K562 (cell line): ENCODE data around the gene MTF1. TPM values are rescaled to one million over a fixed set of nuclear protein-coding genes. Genes with fewer than 3 reads are reported as not detected.
A peak's percentile ranks its signal among the peaks of the same experiment; 100 is the strongest.

ENCODE experiments used
- ATAC-seq: fragments of 200-7000 bp; cut with Tn5 transposase; 3 replicates; pipeline ENCODE4 v1.9.1; 2020; ENCODE audit warnings: moderate library complexity
- BruUV-seq: library from RNA; stranded (reverse); fragments of 400-500 nt; replicated peaks from 2 replicates; lab custom pipeline; 2021; lab: Mats Ljungman, UMichigan
- CTCF ChIA-PET: fragments of 300-600 bp; formaldehyde crosslinking; extraction: SDS; loops from one replicate; lab custom pipeline; 2021; ENCODE audit warnings: low intra/inter-chr PET ratio; lab: Yijun Ruan, JAX
- POLR2A ChIA-PET: fragments of 300-600, 350-650 bp; sonication (Branson Sonifier 250); formaldehyde crosslinking; extraction: SDS; loops from one replicate; lab custom pipeline; 2021; ENCODE audit warnings: antibody characterized with exemption, inconsistent platforms; lab: Yijun Ruan, JAX
- DNase-seq, 4 experiments: peaks; one replicate each; pipeline versions ENCODE4 v3.0.0 to v3.0.0-alpha.2; 2011 to 2018; ENCODE audit warnings: low spot score in 3 of 4, mixed read lengths in 3 of 4; ENCODE audit errors: extremely low read depth in 1 of 4
- FAIRE-seq: peaks from 2 replicates; lab custom pipeline; 2011; peaks lifted over from hg19 to GRCh38; lab: Jason Lieb, UNC
- H2AFZ ChIP-seq: 2 replicates; pipeline ENCODE4 v1.6.0; 2011; ENCODE audit warnings: low read depth, low read length, control low read depth, inconsistent platforms
- H3K27ac ChIP-seq: fragments of 200-600 bp; 3 replicates; pipeline ENCODE4 v1.8.0; 2011; ENCODE audit warnings: low read depth, mild to moderate bottlenecking, control low read depth, inconsistent platforms, low read length, moderate library complexity, mixed read lengths; ENCODE audit errors: extremely low read depth
- H3K27me3 ChIP-seq, 2 experiments: fragments of 300-600 bp in 1 of 2; 2 replicates in 1 of 2; 3 replicates in 1 of 2; pipeline versions ENCODE4 v1.6.0 to v1.8.0; 2011; ENCODE audit warnings: inconsistent platforms in 2 of 2, low read length in 2 of 2, mild to moderate bottlenecking in 1 of 2, mixed read lengths in 1 of 2, moderate library complexity in 1 of 2; ENCODE audit not compliant: control insufficient read depth in 2 of 2, insufficient read depth in 2 of 2
- H3K36me3 ChIP-seq: fragments of 300-600 bp; 3 replicates; pipeline ENCODE4 v1.8.0; 2011; ENCODE audit warnings: mild to moderate bottlenecking, low read length, inconsistent platforms; ENCODE audit not compliant: control insufficient read depth, insufficient read depth
- H3K4me1 ChIP-seq, 2 experiments: fragments of 200-600 bp in 1 of 2; replicated peaks in 1 of 2; 2 replicates in 1 of 2; 3 replicates in 1 of 2; pipeline versions ENCODE4 v1.5.1 to v1.8.0; 2011; ENCODE audit warnings: inconsistent platforms in 2 of 2, low read length in 2 of 2, mild to moderate bottlenecking in 1 of 2, mixed read lengths in 1 of 2, moderate library complexity in 1 of 2; ENCODE audit not compliant: control insufficient read depth in 2 of 2, insufficient read depth in 2 of 2
- H3K4me2 ChIP-seq: 2 replicates; pipeline ENCODE4 v1.6.1; 2011; ENCODE audit warnings: low read length, control low read depth, inconsistent platforms, mixed read lengths; ENCODE audit not compliant: insufficient read depth
- H3K4me3 ChIP-seq: fragments of 200-600 bp; sonication (generic), shearing (Covaris generic); 2 replicates; pipeline ENCODE4 v1.5.1; 2016; ENCODE audit warnings: control low read depth, inconsistent platforms
- H3K79me2 ChIP-seq: fragments of 200-600 bp; 3 replicates; pipeline ENCODE4 v1.8.0; 2011; ENCODE audit warnings: low read length, inconsistent platforms; ENCODE audit not compliant: control insufficient read depth, insufficient read depth
- H3K9ac ChIP-seq, 2 experiments: 2 replicates each; pipeline versions ENCODE4 v1.6.0 to v1.6.1; 2011; ENCODE audit warnings: low read depth in 2 of 2, low read length in 2 of 2, control low read depth in 1 of 2, inconsistent platforms in 1 of 2, mild to moderate bottlenecking in 1 of 2, mixed read lengths in 1 of 2; ENCODE audit not compliant: insufficient read depth in 1 of 2
- H3K9me1 ChIP-seq: one replicate; pipeline ENCODE4 v1.6.0; 2011; ENCODE audit warnings: inconsistent platforms, mild to moderate bottlenecking, low read length, moderate library complexity; ENCODE audit not compliant: control insufficient read depth, insufficient read depth
- H3K9me3 ChIP-seq: replicated peaks from 2 replicates; pipeline ENCODE4 v1.5.1; 2011; ENCODE audit warnings: low read depth, low read length, inconsistent platforms; ENCODE audit not compliant: control insufficient read depth, insufficient read depth
- H4K20me1 ChIP-seq: replicated peaks from 2 replicates; pipeline ENCODE4 v1.6.1; 2011; ENCODE audit warnings: low read length, inconsistent platforms, mixed read lengths; ENCODE audit not compliant: control insufficient read depth, insufficient read depth
- BDP1 ChIP-seq: IDR thresholded peaks from 3 replicates; pipeline ENCODE4 v1.6.1; 2011; ENCODE audit not compliant: insufficient read length, insufficient read depth
- C11orf30 ChIP-seq: fragments of 450-650 bp; IDR thresholded peaks from 2 replicates; pipeline ENCODE4 v1.6.1; 2016; ENCODE audit warnings: low read depth, mild to moderate bottlenecking
- CREB3L1 ChIP-seq: fragments of 450-650 bp; IDR thresholded peaks from 2 replicates; pipeline ENCODE4 v1.6.1; 2014; ENCODE audit warnings: low read depth, mild to moderate bottlenecking, moderate library complexity, borderline replicate concordance
- ELK3 ChIP-seq: fragments of 450-650 bp; formaldehyde crosslinking; IDR thresholded peaks from 2 replicates; pipeline ENCODE4 v1.4.0; 2020; ENCODE audit warnings: mild to moderate bottlenecking
- FIP1L1 ChIP-seq: fragments of 200-400 bp; formaldehyde crosslinking; IDR thresholded peaks from 2 replicates; pipeline ENCODE4 v1.6.1; 2018; ENCODE audit warnings: mild to moderate bottlenecking, low read depth, low read length; ENCODE audit not compliant: poor library complexity, severe bottlenecking
- GTF3C2 ChIP-seq: IDR thresholded peaks from 3 replicates; pipeline ENCODE4 v1.6.1; 2011; ENCODE audit warnings: borderline replicate concordance, mild to moderate bottlenecking, moderate library complexity; ENCODE audit not compliant: insufficient read length; ENCODE audit errors: extremely low read depth
- KDM4B ChIP-seq, 2 experiments: fragments of 450-650 bp in 1 of 2; sonication (generic) in 1 of 2; IDR thresholded peaks; 2 replicates each; pipeline ENCODE4 v1.6.1; 2016 to 2017; ENCODE audit warnings: borderline replicate concordance in 2 of 2, antibody characterized with exemption in 1 of 2, low read depth in 1 of 2, mild to moderate bottlenecking in 1 of 2
- MAFF ChIP-seq: IDR thresholded peaks from 2 replicates; pipeline ENCODE4 v1.6.1; 2012; ENCODE audit warnings: low read length, improper control_type of control experiment
- MAFG ChIP-seq: fragments of 450-650 bp; conservative IDR thresholded peaks from 2 replicates; pipeline ENCODE4 v1.6.1; 2016; ENCODE audit warnings: missing genetic modification characterization, missing compliant biosample characterization
- MAFK ChIP-seq: IDR thresholded peaks from 2 replicates; pipeline ENCODE4 v1.6.1; 2011; ENCODE audit warnings: low read length, improper control_type of control experiment
- MCM2 ChIP-seq: fragments of 450-650 bp; IDR thresholded peaks from 2 replicates; pipeline ENCODE4 v1.6.1; 2017; ENCODE audit warnings: low read depth, mild to moderate bottlenecking
- MCM5 ChIP-seq: fragments of 450-650 bp; IDR thresholded peaks from 2 replicates; pipeline ENCODE4 v1.6.1; 2016; ENCODE audit warnings: low read depth
- MTF1 ChIP-seq: fragments of 250-450 bp; sonication (Bioruptor Pico); IDR thresholded peaks from 2 replicates; pipeline ENCODE4 v1.9.0; 2021; ENCODE audit warnings: moderate library complexity, mild to moderate bottlenecking, inconsistent platforms, borderline replicate concordance
- POLR2AphosphoS2 ChIP-seq: IDR thresholded peaks from 2 replicates; pipeline ENCODE4 v1.6.1; 2012; ENCODE audit warnings: low read length, improper control_type of control experiment
- RNF2 ChIP-seq: sonication (generic); IDR thresholded peaks from 2 replicates; pipeline ENCODE4 v1.6.1; 2016
- SMARCA4 ChIP-seq: fragments of 450-650 bp; IDR thresholded peaks from 2 replicates; pipeline ENCODE4 v1.6.1; 2016
- SRSF1 ChIP-seq: fragments of 200-400 bp; formaldehyde crosslinking; IDR thresholded peaks from 2 replicates; pipeline ENCODE4 v1.6.1; 2017; ENCODE audit warnings: mild to moderate bottlenecking, low read depth, low read length, moderate library complexity
- TAL1 ChIP-seq: fragments of 450-650 bp; IDR thresholded peaks from 2 replicates; pipeline ENCODE4 v1.6.1; 2016; ENCODE audit warnings: mild to moderate bottlenecking
- XRCC3 ChIP-seq: fragments of 450-650 bp; IDR thresholded peaks from 2 replicates; pipeline ENCODE4 v1.6.1; 2017; ENCODE audit warnings: mild to moderate bottlenecking, moderate library complexity
- ZFP36 ChIP-seq: fragments of 150-350 bp; IDR thresholded peaks from 2 replicates; pipeline ENCODE4 v1.6.1; 2018; ENCODE audit warnings: low read length, low read depth; ENCODE audit not compliant: partially characterized antibody
- ZNF316 ChIP-seq: fragments of 450-650 bp; IDR thresholded peaks from 2 replicates; pipeline ENCODE4 v1.6.1; 2016
- ZNF717 ChIP-seq: fragments of 250-450 bp; sonication (Bioruptor Pico); IDR thresholded peaks from 2 replicates; pipeline ENCODE4 v1.5.0; 2021
- WGBS: fragments of 100-300 bp; shearing (Covaris generic); methylation state at CpG from one replicate; pipeline ENCODE4 v1.1.6; 2016; ENCODE audit warnings: low coverage, mixed read lengths; ENCODE audit not compliant: insufficient coverage; ENCODE audit errors: missing lambda C conversion rate; 5-methylcytosine and 5-hydroxymethylcytosine counted together
- in situ Hi-C: fragments of 300-500 bp; cut with MboI; formaldehyde crosslinking; loops from 4 replicates; pipeline ENCODE4 v1.15.0; 2018; ENCODE audit warnings: inconsistent platforms, mixed read lengths
- intact Hi-C: fragments of 100-400 bp; cut with micrococcal nuclease; formaldehyde crosslinking; loops from 2 replicates; pipeline ENCODE4 v1.14.2; 2022
- polyA plus RNA-seq, 8 experiments: library from polyadenylated mRNA; depleted of rRNA in 4 of 8; stranded (reverse) in 5 of 8; unstranded in 3 of 8; fragments of >200 nt; fragmentation: Nextera tagmentation in 2 of 8; fragmentation: Illumina TruSeq in 1 of 8; extraction: Ambion mirVana in 2 of 8; extraction: Trizol in 1 of 8; gene quantifications; 2 replicates each; pipeline versions ENCODE4 v1.2.1 to v1.2.3, GENCODE V29; 2011 to 2014; ENCODE audit warnings: inconsistent platforms in 1 of 8, missing spikeins in 1 of 8
- total RNA-seq, 7 experiments: library from RNA; depleted of rRNA in 6 of 7; stranded (reverse); fragments of >200 nt in 6 of 7; fragmentation: Illumina TruSeq in 2 of 7; extraction: Trizol in 2 of 7; gene quantifications; 2 replicates each; pipeline versions ENCODE4 v1.2.1 to v1.2.3, GENCODE V29; 2011 to 2021; ENCODE audit warnings: low replicate concordance in 1 of 7

MTF1 gene
- total and polyA plus RNA-seq, 9 of the 15 experiments (the other 6 are each of a cell fraction or from before 2014, with no cell fraction given) = 1.1 to 12.2 (median 4.3) TPM

- in situ Hi-C loops (no loop called here), intact Hi-C loops (no loop called here)
- Histone ChIP-seq H3K9ac (no peak overlapping the region), H2AFZ (no peak overlapping the region), H3K9me3 (no peaks in the 10 kb centered on the region), H3K4me2 (no peak overlapping the region), H3K4me3 (no peak overlapping the region), H3K27ac (no peak overlapping the region), H3K36me3 (peaks cover 74% of the 10 kb centered on the region), H3K27me3 (no peaks in the 10 kb centered on the region), H3K79me2 (no peaks in the 10 kb centered on the region), H4K20me1 (no peaks in the 10 kb centered on the region), H3K9me1 (no peaks in the 10 kb centered on the region), H3K4me1 (no peaks in the 10 kb centered on the region)
- ATAC-seq (no peak), DNase-seq (no peak), FAIRE-seq (no peak)
- no TSS peak for BruUV-seq
- 88% methylated on average over 4 of the region's 4 CpGs for WGBS
- TF ChIP-seq MAFK (peak; percentile 26; the same call in 1 of the 2 replicates), XRCC3 (no peak), ZNF717 (CRISPR knock-in tag) (no peak), TAL1 (no peak), ELK3 (CRISPR knock-in tag) (no peak), KDM4B (IDR thresholded peaks at IDR 0.05; ENCODE audit: borderline replicate concordance in 2 of 2, low read depth in 1 of 2) (no peak), MTF1 (CRISPR knock-in tag) (no peak), GTF3C2 (no peak), MCM5 (no peak), MAFF (0 out of 2 replicates have a peak, but pooled peaks have one; percentile 23), CREB3L1 (no peak), SMARCA4 (no peak), MAFG (tag) (peak; percentile 40), SRSF1 (no peak), RNF2 (no peak), ZFP36 (no peak), MCM2 (no peak), POLR2AphosphoS2 (no peak), FIP1L1 (no peak), C11orf30 (peak; percentile 63), ZNF316 (peak; percentile 72), BDP1 (no peak)
- ChIA-PET CTCF (no interaction called here), POLR2A (no interaction called here)
Measured at GRCh38 chr1:37831109-37831508, 28.3 kb downstream of the MTF1 start.
